ENCODE results near the gene FSHR.

- no peak for TF ChIP-seq CTCF (IDR thresholded peaks at IDR 0.05)
- TF ChIP-seq POLR2A (IDR thresholded peaks at IDR 0.05): no peak
These were observed 153.6 kb downstream of the FSHR start for GRCh38 chr2:49000695-49001094.
